K562 (cell line): ENCODE measurements around the gene MICAL2. TPM values are rescaled to one million over a fixed set of nuclear protein-coding genes. Genes with fewer than 3 reads are reported as not detected.

ENCODE experiments used
- ATAC-seq: fragments of 200-7000 bp; cut with Tn5 transposase; 3 replicates; pipeline ENCODE4 v1.9.1; 2020; ENCODE audit warnings: moderate library complexity
- BruUV-seq: library from RNA; stranded (reverse); fragments of 400-500 nt; replicated peaks from 2 replicates; lab custom pipeline; 2021; lab: Mats Ljungman, UMichigan
- CTCF ChIA-PET: fragments of 300-600 bp; formaldehyde crosslinking; extraction: SDS; loops from one replicate; lab custom pipeline; 2021; ENCODE audit warnings: low intra/inter-chr PET ratio; lab: Yijun Ruan, JAX
- POLR2A ChIA-PET: fragments of 300-600, 350-650 bp; sonication (Branson Sonifier 250); formaldehyde crosslinking; extraction: SDS; loops from one replicate; lab custom pipeline; 2021; ENCODE audit warnings: antibody characterized with exemption, inconsistent platforms; lab: Yijun Ruan, JAX
- DNase-seq, 4 experiments: peaks; one replicate each; pipeline versions ENCODE4 v3.0.0 to v3.0.0-alpha.2; 2011 to 2018; ENCODE audit warnings: low spot score in 3 of 4, mixed read lengths in 3 of 4; ENCODE audit errors: extremely low read depth in 1 of 4
- FAIRE-seq: peaks from 2 replicates; lab custom pipeline; 2011; peaks lifted over from hg19 to GRCh38; lab: Jason Lieb, UNC
- H2AFZ ChIP-seq: 2 replicates; pipeline ENCODE4 v1.6.0; 2011; ENCODE audit warnings: low read depth, low read length, control low read depth, inconsistent platforms
- H3K27ac ChIP-seq: fragments of 200-600 bp; 3 replicates; pipeline ENCODE4 v1.8.0; 2011; ENCODE audit warnings: low read depth, mild to moderate bottlenecking, control low read depth, inconsistent platforms, low read length, moderate library complexity, mixed read lengths; ENCODE audit errors: extremely low read depth
- H3K27me3 ChIP-seq, 2 experiments: fragments of 300-600 bp in 1 of 2; 2 replicates in 1 of 2; 3 replicates in 1 of 2; pipeline versions ENCODE4 v1.6.0 to v1.8.0; 2011; ENCODE audit warnings: inconsistent platforms in 2 of 2, low read length in 2 of 2, mild to moderate bottlenecking in 1 of 2, mixed read lengths in 1 of 2, moderate library complexity in 1 of 2; ENCODE audit not compliant: control insufficient read depth in 2 of 2, insufficient read depth in 2 of 2
- H3K36me3 ChIP-seq: fragments of 300-600 bp; 3 replicates; pipeline ENCODE4 v1.8.0; 2011; ENCODE audit warnings: mild to moderate bottlenecking, low read length, inconsistent platforms; ENCODE audit not compliant: control insufficient read depth, insufficient read depth
- H3K4me1 ChIP-seq, 2 experiments: fragments of 200-600 bp in 1 of 2; replicated peaks in 1 of 2; 2 replicates in 1 of 2; 3 replicates in 1 of 2; pipeline versions ENCODE4 v1.5.1 to v1.8.0; 2011; ENCODE audit warnings: inconsistent platforms in 2 of 2, low read length in 2 of 2, mild to moderate bottlenecking in 1 of 2, mixed read lengths in 1 of 2, moderate library complexity in 1 of 2; ENCODE audit not compliant: control insufficient read depth in 2 of 2, insufficient read depth in 2 of 2
- H3K4me2 ChIP-seq: 2 replicates; pipeline ENCODE4 v1.6.1; 2011; ENCODE audit warnings: low read length, control low read depth, inconsistent platforms, mixed read lengths; ENCODE audit not compliant: insufficient read depth
- H3K4me3 ChIP-seq: fragments of 200-600 bp; sonication (generic), shearing (Covaris generic); 2 replicates; pipeline ENCODE4 v1.5.1; 2016; ENCODE audit warnings: control low read depth, inconsistent platforms
- H3K79me2 ChIP-seq: fragments of 200-600 bp; 3 replicates; pipeline ENCODE4 v1.8.0; 2011; ENCODE audit warnings: low read length, inconsistent platforms; ENCODE audit not compliant: control insufficient read depth, insufficient read depth
- H3K9ac ChIP-seq, 2 experiments: 2 replicates each; pipeline versions ENCODE4 v1.6.0 to v1.6.1; 2011; ENCODE audit warnings: low read depth in 2 of 2, low read length in 2 of 2, control low read depth in 1 of 2, inconsistent platforms in 1 of 2, mild to moderate bottlenecking in 1 of 2, mixed read lengths in 1 of 2; ENCODE audit not compliant: insufficient read depth in 1 of 2
- H3K9me1 ChIP-seq: one replicate; pipeline ENCODE4 v1.6.0; 2011; ENCODE audit warnings: inconsistent platforms, mild to moderate bottlenecking, low read length, moderate library complexity; ENCODE audit not compliant: control insufficient read depth, insufficient read depth
- H3K9me3 ChIP-seq: replicated peaks from 2 replicates; pipeline ENCODE4 v1.5.1; 2011; ENCODE audit warnings: low read depth, low read length, inconsistent platforms; ENCODE audit not compliant: control insufficient read depth, insufficient read depth
- H4K20me1 ChIP-seq: replicated peaks from 2 replicates; pipeline ENCODE4 v1.6.1; 2011; ENCODE audit warnings: low read length, inconsistent platforms, mixed read lengths; ENCODE audit not compliant: control insufficient read depth, insufficient read depth
- CCAR2 ChIP-seq: fragments of 200-400 bp; formaldehyde crosslinking; IDR thresholded peaks from 2 replicates; pipeline ENCODE4 v1.6.1; 2017; ENCODE audit warnings: mild to moderate bottlenecking, low read depth, low read length
- CEBPZ ChIP-seq: fragments of 150-350 bp; IDR thresholded peaks from 2 replicates; pipeline ENCODE4 v1.6.1; 2014; ENCODE audit warnings: low read depth, mild to moderate bottlenecking, low read length, borderline replicate concordance
- ELF1 ChIP-seq: fragments of 200-800 bp; sonication (Bioruptor generic); IDR thresholded peaks from 2 replicates; pipeline ENCODE4 v1.6.1; 2016; ENCODE audit warnings: missing genetic modification characterization, missing compliant biosample characterization
- ETS2 ChIP-seq: IDR thresholded peaks from 2 replicates; pipeline ENCODE4 v1.6.1; 2016; ENCODE audit warnings: borderline replicate concordance, missing genetic modification characterization, mild to moderate bottlenecking, moderate library complexity, missing compliant biosample characterization; ENCODE audit not compliant: poor library complexity, severe bottlenecking
- ILK ChIP-seq: fragments of 450-650 bp; IDR thresholded peaks from 2 replicates; pipeline ENCODE4 v1.6.1; 2016; ENCODE audit warnings: missing genetic modification characterization, low read depth, mild to moderate bottlenecking, missing compliant biosample characterization, moderate library complexity, borderline replicate concordance
- KLF6 ChIP-seq: fragments of 250-450 bp; sonication (Bioruptor Pico); IDR thresholded peaks from 2 replicates; pipeline ENCODE4 v1.4.0; 2020; ENCODE audit warnings: mild to moderate bottlenecking, moderate library complexity, borderline replicate concordance
- MYC ChIP-seq, 2 experiments: fragments of 250-450 bp in 1 of 2; sonication (Bioruptor Pico) in 1 of 2; IDR thresholded peaks; 2 replicates each; pipeline versions ENCODE4 v1.5.1 to v1.6.1; 2012 to 2021; ENCODE audit warnings: low read depth in 2 of 2, borderline replicate concordance in 1 of 2, improper control_type of control experiment in 1 of 2, low read length in 1 of 2, mild to moderate bottlenecking in 1 of 2, moderate library complexity in 1 of 2
- NFE2L1 ChIP-seq: fragments of 450-650 bp; IDR thresholded peaks from 2 replicates; pipeline ENCODE4 v1.6.1; 2016; ENCODE audit warnings: missing genetic modification characterization, low read depth, mild to moderate bottlenecking, missing compliant biosample characterization, moderate library complexity, borderline replicate concordance
- PHF8 ChIP-seq: fragments of 200-600 bp; sonication (generic); IDR thresholded peaks from 2 replicates; pipeline ENCODE4 v1.6.1; 2012; ENCODE audit warnings: mixed run types, mild to moderate bottlenecking, inconsistent platforms, low read length, moderate library complexity, borderline replicate concordance
- RFX1 ChIP-seq: fragments of 450-650 bp; IDR thresholded peaks from 2 replicates; pipeline ENCODE4 v1.6.1; 2016; ENCODE audit warnings: mild to moderate bottlenecking, moderate library complexity
- THRAP3 ChIP-seq: fragments of 450-650 bp; IDR thresholded peaks from 2 replicates; pipeline ENCODE4 v1.6.1; 2016; ENCODE audit warnings: mild to moderate bottlenecking, inconsistent platforms, borderline replicate concordance
- ZSCAN32 ChIP-seq: fragments of 450-650 bp; formaldehyde crosslinking; IDR thresholded peaks from 2 replicates; pipeline ENCODE4 v1.4.0; 2020; ENCODE audit warnings: mild to moderate bottlenecking, moderate library complexity
- WGBS: fragments of 100-300 bp; shearing (Covaris generic); methylation state at CpG from one replicate; pipeline ENCODE4 v1.1.6; 2016; ENCODE audit warnings: low coverage, mixed read lengths; ENCODE audit not compliant: insufficient coverage; ENCODE audit errors: missing lambda C conversion rate; 5-methylcytosine and 5-hydroxymethylcytosine counted together
- in situ Hi-C: fragments of 300-500 bp; cut with MboI; formaldehyde crosslinking; loops from 4 replicates; pipeline ENCODE4 v1.15.0; 2018; ENCODE audit warnings: inconsistent platforms, mixed read lengths
- intact Hi-C: fragments of 100-400 bp; cut with micrococcal nuclease; formaldehyde crosslinking; loops from 2 replicates; pipeline ENCODE4 v1.14.2; 2022
- polyA plus RNA-seq, 8 experiments: library from polyadenylated mRNA; depleted of rRNA in 4 of 8; stranded (reverse) in 5 of 8; unstranded in 3 of 8; fragments of >200 nt; fragmentation: Nextera tagmentation in 2 of 8; fragmentation: Illumina TruSeq in 1 of 8; extraction: Ambion mirVana in 2 of 8; extraction: Trizol in 1 of 8; gene quantifications; 2 replicates each; pipeline versions ENCODE4 v1.2.1 to v1.2.3, GENCODE V29; 2011 to 2014; ENCODE audit warnings: inconsistent platforms in 1 of 8, missing spikeins in 1 of 8
- total RNA-seq, 7 experiments: library from RNA; depleted of rRNA in 6 of 7; stranded (reverse); fragments of >200 nt in 6 of 7; fragmentation: Illumina TruSeq in 2 of 7; extraction: Trizol in 2 of 7; gene quantifications; 2 replicates each; pipeline versions ENCODE4 v1.2.1 to v1.2.3, GENCODE V29; 2011 to 2021; ENCODE audit warnings: low replicate concordance in 1 of 7

MICAL2 gene
- total and polyA plus RNA-seq, 9 of the 15 experiments (the other 6 are each of a cell fraction or from before 2014, with no cell fraction given) = 4.7 to 64.2 (median 33.6) TPM

GRCh38 chr11:12272821-12273617, 162.6 kb downstream of the MICAL2 start:
- no peaks in the 10 kb centered on the region for H4K20me1 ChIP-seq
- DNase-seq (no peak), FAIRE-seq (no peak), ATAC-seq (no peak)
- no peaks in the 10 kb centered on the region for H3K36me3 ChIP-seq
- H3K27me3 ChIP-seq = no peaks in the 10 kb centered on the region
- H3K9ac ChIP-seq = peak overlapping the region in 1 of 2 experiments; percentile 21; a peak in 1 of 4 replicates
- H2AFZ ChIP-seq = no peak overlapping the region
- no peak overlapping the region for H3K4me2 ChIP-seq
- TF ChIP-seq MYC (IDR thresholded peaks at IDR 0.05; ENCODE audit: low read depth, low read length) (no peak), MYC (CRISPR knock-in tag; IDR thresholded peaks at IDR 0.05; ENCODE audit: borderline replicate concordance, low read depth) (no peak), PHF8 (no peak), ILK (tag) (no peak), RFX1 (no peak), THRAP3 (no peak), CEBPZ (no peak), CCAR2 (no peak), ELF1 (tag) (no peak), ZSCAN32 (no peak), KLF6 (CRISPR knock-in tag) (no peak), NFE2L1 (tag) (no peak), ETS2 (tag) (no peak)
- in situ Hi-C loops (no loop called here), intact Hi-C loops (no loop called here)
- H3K27ac ChIP-seq = no peak overlapping the region
- peaks cover 24 to 41% of the 10 kb centered on the region in 2 experiments for H3K4me1 ChIP-seq
- no peak overlapping the region for H3K4me3 ChIP-seq
- no TSS peak for BruUV-seq
- no peaks in the 10 kb centered on the region for H3K9me1 ChIP-seq
- ChIA-PET POLR2A (interaction anchor here (1.0 to 1.3 kb wide), 2 partner anchors 9 to 72 kb away, joined by 3 to 4 read pairs; no protein-coding TSS in a partner anchor), CTCF (no interaction called here)
- H3K79me2 ChIP-seq = no peaks in the 10 kb centered on the region
- 74% methylated on average over 15 of the region's 15 CpGs for WGBS
- no peaks in the 10 kb centered on the region for H3K9me3 ChIP-seq
